Liver (tissue), 9 donors: ENCODE results near the gene SORBS2. TPM values are rescaled to one million over a fixed set of nuclear protein-coding genes. Genes with fewer than 3 reads are reported as not detected.

Source experiments
- DNase-seq: peaks from one replicate; pipeline ENCODE4 v3.0.0-alpha.2; 2017; ENCODE audit warnings: low spot score
- H3K27ac ChIP-seq, 2 donors: one replicate each; pipeline ENCODE4 v1.7.0; 2013; ENCODE audit warnings: inconsistent platforms in 2 of 2, low read length in 2 of 2, control low read depth in 1 of 2, low read depth in 1 of 2, mild to moderate bottlenecking in 1 of 2
- H3K27me3 ChIP-seq, 4 donors: one replicate each; pipeline versions ENCODE4 v1.6.1 to v1.7.0; 2013; ENCODE audit warnings: low read length in 3 of 4, inconsistent platforms in 1 of 4, mild to moderate bottlenecking in 1 of 4, moderate library complexity in 1 of 4; ENCODE audit not compliant: control insufficient read depth in 4 of 4, insufficient read depth in 4 of 4
- H3K36me3 ChIP-seq, 4 donors: one replicate each; pipeline versions ENCODE4 v1.6.1 to v1.7.0; 2013; ENCODE audit warnings: low read length in 3 of 4, mild to moderate bottlenecking in 3 of 4, low read depth in 1 of 4, moderate library complexity in 1 of 4; ENCODE audit not compliant: control insufficient read depth in 4 of 4, insufficient read depth in 3 of 4
- H3K4me1 ChIP-seq, 4 donors: one replicate each; pipeline versions ENCODE4 v1.6.1 to v1.7.0; 2013; ENCODE audit warnings: low read length in 3 of 4, mild to moderate bottlenecking in 3 of 4, moderate library complexity in 1 of 4; ENCODE audit not compliant: control insufficient read depth in 4 of 4, insufficient read depth in 4 of 4
- H3K4me3 ChIP-seq, 3 donors: one replicate each; pipeline versions ENCODE4 v1.6.1 to v1.7.0; 2013; ENCODE audit warnings: low read length in 3 of 3, control low read depth in 1 of 3, low read depth in 1 of 3, mild to moderate bottlenecking in 1 of 3
- H3K9ac ChIP-seq, 2 donors: one replicate each; pipeline ENCODE4 v1.7.0; 2013; ENCODE audit warnings: low read length in 2 of 2, mild to moderate bottlenecking in 2 of 2, moderate library complexity in 2 of 2, control low read depth in 1 of 2, low read depth in 1 of 2
- H3K9me3 ChIP-seq, 4 donors: one replicate each; pipeline versions ENCODE4 v1.6.1 to v1.7.0; 2013; ENCODE audit warnings: low read length in 3 of 4; ENCODE audit not compliant: control insufficient read depth in 4 of 4
- ATF3 ChIP-seq: IDR thresholded peaks from 2 replicates; pipeline ENCODE4 v1.6.1; 2016; ENCODE audit warnings: antibody characterized with exemption
- EGR1 ChIP-seq, 2 donors: IDR thresholded peaks; 2 replicates each; pipeline ENCODE4 v1.6.1; 2016 to 2018; ENCODE audit warnings: antibody characterized with exemption in 2 of 2, low read depth in 2 of 2
- FOXA1 ChIP-seq: IDR thresholded peaks from 2 replicates; pipeline ENCODE4 v1.6.1; 2016; ENCODE audit warnings: antibody characterized with exemption
- HNF4A ChIP-seq, 2 donors: conservative IDR thresholded peaks; 2 replicates each; pipeline ENCODE4 v1.6.1; 2016; ENCODE audit warnings: antibody characterized with exemption in 2 of 2, mild to moderate bottlenecking in 2 of 2
- JUND ChIP-seq, 2 donors: IDR thresholded peaks; 2 replicates each; pipeline ENCODE4 v1.6.1; 2016; ENCODE audit warnings: antibody characterized with exemption in 2 of 2
- NR2F2 ChIP-seq: IDR thresholded peaks from 2 replicates; pipeline ENCODE4 v1.6.1; 2016; ENCODE audit warnings: antibody characterized with exemption
- RAD21 ChIP-seq, 2 donors: IDR thresholded peaks; 2 replicates each; pipeline ENCODE4 v1.6.1; 2016; ENCODE audit warnings: antibody characterized with exemption in 2 of 2, mild to moderate bottlenecking in 2 of 2
- RXRA ChIP-seq, 2 donors: IDR thresholded peaks; 2 replicates each; pipeline ENCODE4 v1.6.1; 2017 to 2018; ENCODE audit warnings: antibody characterized with exemption in 2 of 2, mild to moderate bottlenecking in 1 of 2
- SP1 ChIP-seq: IDR thresholded peaks from 2 replicates; pipeline ENCODE4 v1.6.1; 2018; ENCODE audit warnings: antibody characterized with exemption, mild to moderate bottlenecking
- TAF1 ChIP-seq: conservative IDR thresholded peaks from 2 replicates; pipeline ENCODE4 v1.6.1; 2016; ENCODE audit warnings: antibody characterized with exemption, mild to moderate bottlenecking
- ZBTB33 ChIP-seq: IDR thresholded peaks from 2 replicates; pipeline ENCODE4 v1.6.1; 2016; ENCODE audit warnings: antibody characterized with exemption
- WGBS: extraction: QIAGEN DNeasy Blood & Tissue Kit; methylation state at CpG from one replicate; pipeline ENCODE4 v1.1.7; 2013; 5-methylcytosine and 5-hydroxymethylcytosine counted together
- polyA plus RNA-seq, 2 donors: library from polyadenylated mRNA; stranded (reverse) in 1 of 2; unstranded in 1 of 2; fragments of 200-250 nt in 1 of 2; fragments of >200 nt in 1 of 2; fragmentation: Nextera tagmentation in 1 of 2; extraction: Ambion mirVana in 1 of 2; gene quantifications; one replicate each; pipeline versions ENCODE4 v1.2.1 to v1.2.3, GENCODE V29; 2013 to 2015
- total RNA-seq, 2 donors: library from RNA; depleted of rRNA; stranded (reverse); fragments of >200 nt; gene quantifications; one replicate each; pipeline ENCODE4 v1.2.3, GENCODE V29; 2014
- TF ChIP-seq, protein P1 (sequence below): IDR thresholded peaks from 2 replicates; pipeline ENCODE4 v1.6.1; 2016; ENCODE audit warnings: antibody characterized with exemption, mild to moderate bottlenecking
- donor health status: healthy.
- donor health status: healthy.
- donor health status: healthy.
- donor health status: healthy.
- donor health status: healthy.

SORBS2 gene
- total and polyA plus RNA-seq, 4 donors = 23.3 to 136 (median 59.6) TPM

GRCh38 chr4:185838104-185838452 is 26.1 kb upstream of the SORBS2 start:
- peaks cover 0 to 17% (median 12%) of the 10 kb centered on the region in 4 donors for H3K4me1 ChIP-seq
- DNase-seq = no peak
- H3K27me3 ChIP-seq = no peaks in the 10 kb centered on the region
- WGBS = 96% methylated on average over 8 of the region's 8 CpGs
- TF ChIP-seq NR2F2 (no peak), RAD21 (IDR thresholded peaks at IDR 0.05) (no peak), HNF4A (conservative IDR thresholded peaks at IDR 0.05) (no peak), TAF1 (no peak)
- TF ChIP-seq, protein P1, sequence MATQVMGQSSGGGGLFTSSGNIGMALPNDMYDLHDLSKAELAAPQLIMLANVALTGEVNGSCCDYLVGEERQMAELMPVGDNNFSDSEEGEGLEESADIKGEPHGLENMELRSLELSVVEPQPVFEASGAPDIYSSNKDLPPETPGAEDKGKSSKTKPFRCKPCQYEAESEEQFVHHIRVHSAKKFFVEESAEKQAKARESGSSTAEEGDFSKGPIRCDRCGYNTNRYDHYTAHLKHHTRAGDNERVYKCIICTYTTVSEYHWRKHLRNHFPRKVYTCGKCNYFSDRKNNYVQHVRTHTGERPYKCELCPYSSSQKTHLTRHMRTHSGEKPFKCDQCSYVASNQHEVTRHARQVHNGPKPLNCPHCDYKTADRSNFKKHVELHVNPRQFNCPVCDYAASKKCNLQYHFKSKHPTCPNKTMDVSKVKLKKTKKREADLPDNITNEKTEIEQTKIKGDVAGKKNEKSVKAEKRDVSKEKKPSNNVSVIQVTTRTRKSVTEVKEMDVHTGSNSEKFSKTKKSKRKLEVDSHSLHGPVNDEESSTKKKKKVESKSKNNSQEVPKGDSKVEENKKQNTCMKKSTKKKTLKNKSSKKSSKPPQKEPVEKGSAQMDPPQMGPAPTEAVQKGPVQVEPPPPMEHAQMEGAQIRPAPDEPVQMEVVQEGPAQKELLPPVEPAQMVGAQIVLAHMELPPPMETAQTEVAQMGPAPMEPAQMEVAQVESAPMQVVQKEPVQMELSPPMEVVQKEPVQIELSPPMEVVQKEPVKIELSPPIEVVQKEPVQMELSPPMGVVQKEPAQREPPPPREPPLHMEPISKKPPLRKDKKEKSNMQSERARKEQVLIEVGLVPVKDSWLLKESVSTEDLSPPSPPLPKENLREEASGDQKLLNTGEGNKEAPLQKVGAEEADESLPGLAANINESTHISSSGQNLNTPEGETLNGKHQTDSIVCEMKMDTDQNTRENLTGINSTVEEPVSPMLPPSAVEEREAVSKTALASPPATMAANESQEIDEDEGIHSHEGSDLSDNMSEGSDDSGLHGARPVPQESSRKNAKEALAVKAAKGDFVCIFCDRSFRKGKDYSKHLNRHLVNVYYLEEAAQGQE = no peak
- H3K36me3 ChIP-seq = no peaks in the 10 kb centered on the region
- H3K9me3 ChIP-seq = no peaks in the 10 kb centered on the region
- no peak overlapping the region for H3K4me3 ChIP-seq
- no peak overlapping the region for H3K27ac ChIP-seq
- H3K9ac ChIP-seq = no peak overlapping the region

- H3K4me1 ChIP-seq = peaks cover 0 to 20% (median 12%) of the 10 kb centered on the region in 4 donors
- no peaks in the 10 kb centered on the region for H3K9me3 ChIP-seq
- 66% methylated on average over 4 of the region's 4 CpGs for WGBS
- no peak overlapping the region for H3K27ac ChIP-seq
- peak overlapping the region in 1 of 2 donors; percentile 20 for H3K9ac ChIP-seq
- no peak overlapping the region for H3K4me3 ChIP-seq
- no peak for DNase-seq
- TF ChIP-seq ZBTB33 = no peak
- H3K36me3 ChIP-seq = no peaks in the 10 kb centered on the region
- H3K27me3 ChIP-seq = no peaks in the 10 kb centered on the region
These were observed 25.6 kb upstream of the SORBS2 start for GRCh38 chr4:185837415-185838103.

- H3K4me3 ChIP-seq = no peak overlapping the region
- H3K27ac ChIP-seq = no peak overlapping the region
- peaks cover 0 to 21% (median 12%) of the 10 kb centered on the region in 4 donors for H3K4me1 ChIP-seq
- H3K27me3 ChIP-seq = no peaks in the 10 kb centered on the region
- no peaks in the 10 kb centered on the region for H3K36me3 ChIP-seq
- 35% methylated on average over 7 of the region's 7 CpGs for WGBS
- H3K9me3 ChIP-seq = no peaks in the 10 kb centered on the region
- H3K9ac ChIP-seq = peak overlapping the region in 1 of 2 donors; percentile 15
- no peak for DNase-seq
- no peak for TF ChIP-seq SP1
- no peak for TF ChIP-seq JUND (IDR thresholded peaks at IDR 0.05)
- no peak for TF ChIP-seq RXRA (IDR thresholded peaks at IDR 0.05)
- no peak for TF ChIP-seq FOXA1
- no peak for TF ChIP-seq ZBTB33
- peak; percentile 20 for TF ChIP-seq NR2F2
- peak; percentile 55 to 71 for TF ChIP-seq HNF4A (conservative IDR thresholded peaks at IDR 0.05)
- TF ChIP-seq ATF3 = no peak
- TF ChIP-seq EGR1 (IDR thresholded peaks at IDR 0.05; ENCODE audit: low read depth in 2 of 2) = no peak
- TF ChIP-seq, protein P1 = no peak
- TF ChIP-seq RAD21 (IDR thresholded peaks at IDR 0.05) = no peak
These were observed 24.5 kb upstream of the SORBS2 start for GRCh38 chr4:185836241-185837084.
